GM19438 (cell line): ENCODE results near the gene PGM5.

Source experiments
- ATAC-seq: cut with Tn5 transposase; IDR thresholded peaks from one replicate; pipeline ENCODE4 v1.9.1; 2021; ENCODE audit warnings: low read depth; ENCODE audit not compliant: unreplicated experiment

PGM5 gene

GRCh38 chr9:68530618-68531017 is 174.2 kb downstream of the PGM5 start:
- no peak for ATAC-seq

GRCh38 chr9:68532131-68532530 is 175.7 kb downstream of the PGM5 start:
- ATAC-seq: no peak

GRCh38 chr9:68533678-68534077 is 177.3 kb downstream of the PGM5 start:
- no peak for ATAC-seq

GRCh38 chr9:68536876-68537615 is 180.6 kb downstream of the PGM5 start:
- no peak for ATAC-seq

GRCh38 chr9:68537616-68537880 is 181.1 kb downstream of the PGM5 start:
- ATAC-seq: no peak

- ATAC-seq: no peak
These were observed 181.8 kb downstream of the PGM5 start for GRCh38 chr9:68538200-68538599.

GRCh38 chr9:68540712-68541535 is 184.5 kb downstream of the PGM5 start, which contains the start of gene TMEM252:
Gene TMEM252 (minus strand): TSS chr9:68540883. CDS start chr9:68540814, 69 bp downstream.
- no peak for ATAC-seq

GRCh38 chr9:68541568-68541967 is 185.2 kb downstream of the PGM5 start:
- ATAC-seq: no peak

GRCh38 chr9:68545033-68545705 is 188.8 kb downstream of the PGM5 start:
- ATAC-seq: no peak

- ATAC-seq: peak; percentile 88
These were observed 190.4 kb downstream of the PGM5 start for GRCh38 chr9:68546596-68547390.

- ATAC-seq: no peak
These were observed 191.0 kb downstream of the PGM5 start for GRCh38 chr9:68547417-68547816.

GRCh38 chr9:68548241-68548640 is 191.8 kb downstream of the PGM5 start:
- ATAC-seq: no peak

- no peak for ATAC-seq
These were observed 194.8 kb downstream of the PGM5 start for GRCh38 chr9:68551191-68551590.

- no peak for ATAC-seq
These were observed 196.5 kb downstream of the PGM5 start for GRCh38 chr9:68552700-68553476.

- no peak for ATAC-seq
These were observed 199.2 kb downstream of the PGM5 start for GRCh38 chr9:68555437-68556150.

- no peak for ATAC-seq
These were observed 202.1 kb downstream of the PGM5 start for GRCh38 chr9:68558545-68558944.

GRCh38 chr9:68560071-68560844 is 203.8 kb downstream of the PGM5 start:
- ATAC-seq: no peak

- no peak for ATAC-seq
These were observed 206.1 kb downstream of the PGM5 start for GRCh38 chr9:68562461-68562860.

GRCh38 chr9:68567565-68567964 is 211.2 kb downstream of the PGM5 start:
- ATAC-seq: no peak
